Prostate gland (tissue), 2 donors: Measurements from ENCODE around the gene DGKE.

Source experiments
- CTCF ChIP-seq, 4 experiments: fragments of 200-600 bp in 2 of 4; fragments of 450-650 bp in 2 of 4; sonication (generic) in 2 of 4; IDR thresholded peaks; 1 replicate in 3 of 4; 2 replicates in 1 of 4; pipeline ENCODE4 v1.5.1; 2016 to 2019; ENCODE audit warnings: antibody characterized with exemption in 4 of 4, mild to moderate bottlenecking in 2 of 4, moderate library complexity in 2 of 4
- POLR2A ChIP-seq: fragments of 450-650 bp; IDR thresholded peaks from one replicate; pipeline ENCODE4 v1.6.1; 2016; ENCODE audit warnings: antibody characterized with exemption, mild to moderate bottlenecking

GRCh38 chr17:56918916-56919315 is 85.0 kb downstream of the DGKE start:
- TF ChIP-seq POLR2A: no peak
- no peak for TF ChIP-seq CTCF (IDR thresholded peaks at IDR 0.05)
